Measurements from ENCODE around the gene LANCL1.

Gene LANCL1

GRCh38 chr2:210389856-210390255, 86.7 kb downstream of the LANCL1 start:
- no peak overlapping the region for H3K27ac ChIP-seq (ENCODE audit: low read length)

GRCh38 chr2:210388148-210388547, 88.4 kb downstream of the LANCL1 start:
- no peak for TF ChIP-seq CTCF (IDR thresholded peaks at IDR 0.05; ENCODE audit: low read depth, low read length)
- no peak for TF ChIP-seq EZH2phosphoT487 (IDR thresholded peaks at IDR 0.05; ENCODE audit: low read depth)
- Histone ChIP-seq H3K4me2 (ENCODE audit: low read length) (no peak overlapping the region), H3K27me3 (ENCODE audit: low read depth, low read length) (no peaks in the 10 kb centered on the region), H3K9me3 (ENCODE audit: insufficient read depth, low read length) (no peaks in the 10 kb centered on the region), H3K79me2 (ENCODE audit: low read length) (no peaks in the 10 kb centered on the region), H2AFZ (ENCODE audit: low read depth, low read length) (no peak overlapping the region), H3K4me3 (ENCODE audit: low read length) (no peak overlapping the region), H3K4me1 (ENCODE audit: low read length) (no peaks in the 10 kb centered on the region), H3K36me3 (replicated peaks; ENCODE audit: low read depth, low read length) (no peaks in the 10 kb centered on the region), H3K9ac (ENCODE audit: low read length) (no peak overlapping the region), H4K20me1 (ENCODE audit: insufficient read depth, low read length) (no peaks in the 10 kb centered on the region), H3K27ac (ENCODE audit: low read length) (no peak overlapping the region)

More at GRCh38 chr2:210389856-210390255, 86.7 kb downstream of the LANCL1 start:
- no peak for TF ChIP-seq CTCF (IDR thresholded peaks at IDR 0.05; ENCODE audit: low read depth, low read length)
- TF ChIP-seq EZH2phosphoT487 (IDR thresholded peaks at IDR 0.05; ENCODE audit: low read depth) = no peak
- H3K4me2 ChIP-seq (ENCODE audit: low read length) = no peak overlapping the region
- no peaks in the 10 kb centered on the region for H3K79me2 ChIP-seq (ENCODE audit: low read length)
- H3K9me3 ChIP-seq (ENCODE audit: insufficient read depth, low read length) = no peaks in the 10 kb centered on the region
- no peaks in the 10 kb centered on the region for H3K36me3 ChIP-seq (replicated peaks; ENCODE audit: low read depth, low read length)
- H4K20me1 ChIP-seq (ENCODE audit: insufficient read depth, low read length) = no peaks in the 10 kb centered on the region
- no peak overlapping the region for H3K9ac ChIP-seq (ENCODE audit: low read length)
- no peaks in the 10 kb centered on the region for H3K27me3 ChIP-seq (ENCODE audit: low read depth, low read length)
- no peak overlapping the region for H2AFZ ChIP-seq (ENCODE audit: low read depth, low read length)
- H3K4me1 ChIP-seq (ENCODE audit: low read length) = no peaks in the 10 kb centered on the region
- H3K4me3 ChIP-seq (ENCODE audit: low read length) = no peak overlapping the region

GRCh38 chr2:210387074-210387473, 89.5 kb downstream of the LANCL1 start:
- Histone ChIP-seq H3K27ac (ENCODE audit: low read length) (no peak overlapping the region), H3K79me2 (ENCODE audit: low read length) (no peaks in the 10 kb centered on the region), H3K4me1 (ENCODE audit: low read length) (no peaks in the 10 kb centered on the region), H3K9me3 (ENCODE audit: insufficient read depth, low read length) (no peaks in the 10 kb centered on the region), H3K27me3 (ENCODE audit: low read depth, low read length) (no peaks in the 10 kb centered on the region), H3K36me3 (replicated peaks; ENCODE audit: low read depth, low read length) (no peaks in the 10 kb centered on the region), H3K4me3 (ENCODE audit: low read length) (no peak overlapping the region), H3K9ac (ENCODE audit: low read length) (no peak overlapping the region), H2AFZ (ENCODE audit: low read depth, low read length) (no peak overlapping the region), H3K4me2 (ENCODE audit: low read length) (no peak overlapping the region), H4K20me1 (ENCODE audit: insufficient read depth, low read length) (no peaks in the 10 kb centered on the region)
- TF ChIP-seq EZH2phosphoT487 (IDR thresholded peaks at IDR 0.05; ENCODE audit: low read depth) (no peak), CTCF (IDR thresholded peaks at IDR 0.05; ENCODE audit: low read depth, low read length) (no peak)
